ENCODE results near the gene CPT2.

CPT2 gene

GRCh38 chr1:53196485-53197290 is at the start of gene CPT2:
TSS of gene CPT2 (plus strand) at chr1:53196824. CDS start at chr1:53196944, 120 bp downstream.
- DNase-seq = peak; percentile 95

GRCh38 chr1:53147174-53147573 is 49.5 kb upstream of the CPT2 start:
- no peak for DNase-seq

DNA sequence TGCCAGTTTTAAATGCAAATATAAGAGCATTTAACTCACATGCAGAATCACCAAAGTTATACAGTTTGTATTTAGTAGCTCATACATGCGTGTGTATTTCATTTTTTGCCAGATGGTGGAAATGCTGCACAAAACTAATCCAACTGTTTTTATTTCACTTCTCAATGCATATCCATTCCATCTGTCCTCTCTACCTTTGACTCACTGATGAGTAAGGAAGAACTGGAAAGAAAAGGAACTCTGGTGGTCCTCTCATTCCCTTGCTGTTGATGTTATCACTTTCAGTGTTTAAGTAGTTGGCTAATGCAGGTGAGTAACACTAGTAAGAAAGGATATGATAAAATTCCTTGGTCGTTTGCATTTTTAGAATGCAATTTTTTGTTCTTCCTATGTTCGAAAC is 48.5 kb upstream of the CPT2 start:
- no peak for DNase-seq

GRCh38 chr1:53153752-53154151 is 42.9 kb upstream of the CPT2 start:
- no peak for DNase-seq

GRCh38 chr1:53154859-53155438 is 41.7 kb upstream of the CPT2 start:
- no peak for DNase-seq

- peak; percentile 76 for DNase-seq
Observed at GRCh38 chr1:53155534-53155933, 41.1 kb upstream of the CPT2 start.

GRCh38 chr1:53155945-53156344 is 40.7 kb upstream of the CPT2 start:
- no peak for DNase-seq

GRCh38 chr1:53156783-53157182 is 39.8 kb upstream of the CPT2 start:
- no peak for DNase-seq

GRCh38 chr1:53158900-53159299 is 37.7 kb upstream of the CPT2 start:
- DNase-seq = no peak

DNA sequence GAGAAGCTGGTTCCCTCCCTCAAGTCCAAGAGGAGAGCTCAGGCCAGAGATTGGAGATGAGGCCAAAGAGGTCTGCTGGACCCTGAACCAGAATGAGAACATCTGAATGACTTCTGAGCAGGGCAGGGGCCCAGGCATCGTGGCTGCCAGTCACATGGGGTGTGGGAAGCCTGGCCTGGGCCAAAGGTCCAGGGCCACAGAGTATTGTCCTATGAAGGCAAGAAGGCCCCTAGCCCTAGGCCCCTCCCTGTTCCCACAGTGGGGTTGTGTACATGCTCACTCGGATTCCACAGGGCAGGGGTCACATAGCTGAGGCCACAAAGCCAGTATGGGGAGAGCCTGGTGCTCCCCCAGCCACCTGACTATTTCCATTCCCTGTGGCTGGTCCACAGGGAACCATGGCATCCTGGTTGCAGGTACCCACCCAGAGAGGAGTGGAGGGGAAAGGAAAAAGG is 35.7 kb upstream of the CPT2 start:
- DNase-seq = no peak

DNA sequence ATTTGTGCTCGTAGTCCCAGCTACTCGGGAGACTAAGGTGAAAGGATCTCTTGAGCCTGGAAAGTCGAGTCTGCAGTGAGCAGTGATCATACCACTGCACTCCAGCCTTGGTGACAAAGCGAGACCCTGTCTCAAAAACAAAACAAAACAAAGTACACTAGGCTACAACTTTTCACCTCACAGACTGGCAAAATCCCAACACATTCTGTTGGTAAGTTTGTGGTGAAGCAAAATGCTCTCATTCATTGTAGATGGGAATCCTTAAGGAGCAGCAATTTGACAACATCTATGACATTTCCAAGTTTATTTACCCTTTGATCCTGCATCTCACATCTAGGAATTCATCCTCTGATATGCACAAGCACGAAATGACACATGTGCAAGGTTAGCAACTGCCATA is 34.0 kb upstream of the CPT2 start:
- no peak for DNase-seq

- DNase-seq = no peak
Observed at GRCh38 chr1:53163291-53163768, 33.3 kb upstream of the CPT2 start.

GRCh38 chr1:53165408-53165961 is 31.1 kb upstream of the CPT2 start:
- no peak for DNase-seq

- DNase-seq = no peak
Observed at GRCh38 chr1:53166366-53166765, 30.3 kb upstream of the CPT2 start.

GRCh38 chr1:53166912-53167311 is 29.7 kb upstream of the CPT2 start:
- no peak for DNase-seq

GRCh38 chr1:53172426-53173128 is 24.0 kb upstream of the CPT2 start:
- peak; percentile 54 for DNase-seq

GRCh38 chr1:53174971-53175913 is 21.4 kb upstream of the CPT2 start:
- DNase-seq = no peak

DNA sequence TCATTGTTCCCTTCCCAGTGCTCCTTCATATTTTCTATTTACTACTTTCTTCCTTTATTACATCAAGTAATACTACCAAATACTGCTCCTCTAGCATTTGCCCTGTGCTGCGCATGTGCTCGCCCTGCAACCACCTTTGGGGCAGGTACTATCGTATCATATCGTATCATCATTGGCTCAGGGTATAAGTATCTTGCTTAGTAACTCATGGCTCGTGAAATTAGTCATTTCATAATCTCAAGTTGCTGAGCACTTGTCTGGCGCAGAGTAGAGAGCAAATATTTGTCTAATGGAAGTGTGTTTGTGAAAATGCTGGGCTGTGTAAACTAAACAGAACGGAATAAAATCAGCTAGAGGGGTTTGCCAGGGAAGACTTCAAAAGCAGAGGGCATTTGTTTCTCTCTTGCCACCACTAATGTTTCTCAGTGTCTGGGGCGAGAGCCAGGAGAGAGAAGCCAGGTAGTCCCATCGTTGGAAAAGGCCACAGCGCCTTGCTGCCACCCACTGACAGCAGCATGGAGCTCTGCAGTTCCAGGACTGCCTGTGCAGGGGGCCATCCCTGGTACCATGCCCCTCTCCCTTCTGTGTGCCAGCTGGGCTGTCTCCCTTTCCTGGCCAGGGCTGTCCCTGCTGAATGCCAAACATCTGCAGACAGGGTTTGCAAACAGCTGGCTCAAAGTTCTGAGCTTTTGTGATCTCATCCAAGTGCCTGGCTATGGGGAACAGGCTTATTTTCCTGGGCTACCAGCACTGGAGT is 20.0 kb upstream of the CPT2 start:
- peak; percentile 24 for DNase-seq

GRCh38 chr1:53180226-53180625 is 16.4 kb upstream of the CPT2 start:
- DNase-seq = no peak

DNA sequence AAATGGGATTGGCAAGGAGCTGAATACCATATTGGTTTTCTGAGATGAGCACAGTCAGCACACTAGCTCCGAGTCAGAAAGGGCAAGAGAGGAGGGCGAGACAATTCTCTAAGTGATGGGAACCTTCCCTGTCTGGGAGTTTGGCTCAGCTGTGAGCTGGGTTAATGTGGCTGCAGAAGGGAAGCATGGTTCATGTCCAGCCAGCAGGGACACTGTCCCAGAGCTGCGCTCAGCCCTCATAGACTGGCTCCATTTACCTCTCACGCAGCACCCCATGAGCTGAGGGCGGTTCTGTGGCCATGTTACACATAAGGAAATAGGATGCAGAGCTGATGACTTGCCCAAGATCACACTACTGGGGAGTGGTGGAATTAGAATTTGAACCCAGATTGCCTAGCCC is 15.7 kb upstream of the CPT2 start:
- no peak for DNase-seq

DNA sequence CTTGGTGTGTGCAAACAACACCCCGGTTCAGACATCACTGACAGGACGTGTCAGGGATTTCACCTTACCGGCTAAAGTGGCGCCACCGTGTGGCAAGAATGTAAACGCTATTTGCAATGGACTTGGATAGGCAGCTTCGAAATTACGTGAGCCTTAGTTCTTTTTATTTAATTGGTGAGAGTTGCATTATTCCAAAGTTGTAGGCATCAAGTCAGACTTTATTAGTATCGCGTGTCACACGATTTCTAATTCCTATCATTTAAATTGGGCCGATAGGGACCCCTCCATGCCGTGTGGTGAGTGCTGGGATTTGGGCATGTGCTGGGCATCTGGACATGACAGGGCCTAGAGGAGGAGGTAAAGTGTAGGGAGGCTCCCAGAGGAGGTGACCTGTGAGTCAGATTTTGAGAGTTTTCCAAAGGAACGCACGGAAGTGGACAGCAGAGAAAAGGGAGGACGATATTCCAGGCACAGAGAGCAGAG is 14.5 kb upstream of the CPT2 start:
- peak; percentile 67 for DNase-seq

Data from NCI-H146 (cell line).